Activated CD8-positive, alpha-beta T cell treated with anti-CD3 and anti-CD28 coated beads for 36 hours (primary cell): Measurements from ENCODE around the gene BLM. TPM values are rescaled to one million over a fixed set of nuclear protein-coding genes. Genes with fewer than 3 reads are reported as not detected.

ENCODE experiments used
- ATAC-seq: fragments of 200-7000 bp; cut with Tn5 transposase; one replicate; pipeline ENCODE4 v1.10.0; 2021; ENCODE audit warnings: mild to moderate bottlenecking, moderate library complexity
- CTCF ChIA-PET: fragments of 350-600 bp; sonication (Branson Sonifier 250); formaldehyde crosslinking; loops from one replicate; lab custom pipeline; 2021; ENCODE audit warnings: antibody characterized with exemption; lab: Charles Lee
- POLR2A ChIA-PET: fragments of 350-600 bp; sonication (Branson Sonifier 250); formaldehyde crosslinking; loops from one replicate; lab custom pipeline; 2021; ENCODE audit warnings: antibody characterized with exemption; lab: Charles Lee
- DNase-seq: peaks from one replicate; pipeline ENCODE4 v3.0.0-alpha.2; 2020
- H3K27ac Mint-ChIP-seq: one replicate; pipeline ENCODE4 v1.8.0; 2021; ENCODE audit warnings: mild to moderate bottlenecking, mixed read lengths
- H3K27me3 Mint-ChIP-seq: one replicate; pipeline ENCODE4 v1.8.0; 2021; ENCODE audit warnings: mixed read lengths
- H3K36me3 Mint-ChIP-seq: one replicate; pipeline ENCODE4 v1.8.0; 2021; ENCODE audit warnings: low read depth, mixed read lengths
- H3K4me1 Mint-ChIP-seq: one replicate; pipeline ENCODE4 v1.8.0; 2021; ENCODE audit warnings: low read depth, mixed read lengths
- H3K4me3 Mint-ChIP-seq: one replicate; pipeline ENCODE4 v1.8.0; 2021; ENCODE audit warnings: mild to moderate bottlenecking, moderate library complexity, mixed read lengths
- H3K9me3 Mint-ChIP-seq: one replicate; pipeline ENCODE4 v1.8.0; 2021; ENCODE audit warnings: mixed read lengths
- intact Hi-C: fragments of 100-400 bp; cut with micrococcal nuclease; formaldehyde crosslinking; loops from one replicate; pipeline ENCODE4 v1.10.0; 2022
- total RNA-seq, 2 experiments: library from RNA; stranded (reverse); gene quantifications; one replicate each; pipeline ENCODE4 v1.2.3, GENCODE V29; 2021
- TF ChIP-seq, protein P1 (sequence below): fragments of 200-600 bp; IDR thresholded peaks from one replicate; pipeline ENCODE4 v1.8.0; 2022; ENCODE audit warnings: antibody characterized with exemption, mild to moderate bottlenecking

BLM gene
- total RNA-seq, 2 experiments from 2014 or later: 45.2 to 53.6 TPM

DNA sequence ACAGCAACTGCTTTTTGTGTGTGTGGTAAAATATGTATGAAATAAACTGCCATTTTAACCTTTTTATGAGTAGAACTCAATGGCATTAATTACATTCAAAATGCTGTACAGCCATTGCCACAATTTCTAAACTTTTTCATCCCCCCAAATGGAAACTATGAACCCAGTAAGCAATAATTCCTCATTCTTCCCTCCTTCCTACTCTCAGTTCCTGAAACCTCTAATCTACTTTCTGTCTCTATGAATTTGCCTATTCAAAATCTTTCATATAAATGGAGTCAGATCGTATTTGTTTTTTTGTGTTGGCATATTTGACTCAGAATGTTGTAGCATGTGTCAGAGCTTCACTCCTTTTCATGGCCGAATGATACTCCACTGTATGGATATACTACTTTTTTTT, 5.3 kb upstream of the BLM start:
- H3K36me3 Mint-ChIP-seq: peaks cover 2% of the 10 kb centered on the region
- H3K27ac Mint-ChIP-seq: no peak overlapping the region
- CTCF ChIA-PET: no interaction called here
- no peaks in the 10 kb centered on the region for H3K27me3 Mint-ChIP-seq
- DNase-seq (no peak), ATAC-seq (no peak)
- intact Hi-C loops: no loop called here
- no peak overlapping the region for H3K4me3 Mint-ChIP-seq
- no peaks in the 10 kb centered on the region for H3K9me3 Mint-ChIP-seq
- TF ChIP-seq, protein P1, sequence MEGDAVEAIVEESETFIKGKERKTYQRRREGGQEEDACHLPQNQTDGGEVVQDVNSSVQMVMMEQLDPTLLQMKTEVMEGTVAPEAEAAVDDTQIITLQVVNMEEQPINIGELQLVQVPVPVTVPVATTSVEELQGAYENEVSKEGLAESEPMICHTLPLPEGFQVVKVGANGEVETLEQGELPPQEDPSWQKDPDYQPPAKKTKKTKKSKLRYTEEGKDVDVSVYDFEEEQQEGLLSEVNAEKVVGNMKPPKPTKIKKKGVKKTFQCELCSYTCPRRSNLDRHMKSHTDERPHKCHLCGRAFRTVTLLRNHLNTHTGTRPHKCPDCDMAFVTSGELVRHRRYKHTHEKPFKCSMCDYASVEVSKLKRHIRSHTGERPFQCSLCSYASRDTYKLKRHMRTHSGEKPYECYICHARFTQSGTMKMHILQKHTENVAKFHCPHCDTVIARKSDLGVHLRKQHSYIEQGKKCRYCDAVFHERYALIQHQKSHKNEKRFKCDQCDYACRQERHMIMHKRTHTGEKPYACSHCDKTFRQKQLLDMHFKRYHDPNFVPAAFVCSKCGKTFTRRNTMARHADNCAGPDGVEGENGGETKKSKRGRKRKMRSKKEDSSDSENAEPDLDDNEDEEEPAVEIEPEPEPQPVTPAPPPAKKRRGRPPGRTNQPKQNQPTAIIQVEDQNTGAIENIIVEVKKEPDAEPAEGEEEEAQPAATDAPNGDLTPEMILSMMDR: no peak
- POLR2A ChIA-PET: interaction anchor here (0.7 kb wide), 2 partner anchors 74 to 310 kb away, joined by 3 read pairs; no protein-coding TSS in a partner anchor
- H3K4me1 Mint-ChIP-seq: peaks cover 12% of the 10 kb centered on the region

DNA sequence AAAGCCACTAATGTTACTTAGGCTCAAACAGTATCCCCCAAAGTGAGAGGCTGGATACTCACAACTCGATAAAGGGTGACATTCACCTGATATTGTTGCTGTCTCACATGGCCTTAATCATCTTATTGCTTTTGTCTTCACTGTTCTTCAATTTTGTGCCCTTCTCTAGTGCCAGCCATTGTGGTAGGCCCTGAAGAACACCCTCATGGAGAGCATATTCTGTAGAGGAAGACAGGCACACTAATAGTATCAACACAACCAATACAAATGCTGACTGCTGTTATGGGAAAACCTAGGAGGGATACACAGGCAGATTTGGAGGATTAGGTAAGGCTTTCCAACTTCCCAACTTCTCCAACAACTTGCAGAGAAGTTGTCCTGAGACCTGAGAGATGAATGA, 4.1 kb upstream of the BLM start:
- no peak for ATAC-seq
- Mint-ChIP-seq H3K36me3 (peaks cover 6% of the 10 kb centered on the region), H3K4me1 (peaks cover 13% of the 10 kb centered on the region), H3K27me3 (no peaks in the 10 kb centered on the region), H3K9me3 (no peaks in the 10 kb centered on the region), H3K4me3 (no peak overlapping the region), H3K27ac (no peak overlapping the region)
- no peak for DNase-seq
- intact Hi-C loops: no loop called here
- CTCF ChIA-PET: no interaction called here
- POLR2A ChIA-PET: no interaction called here
- TF ChIP-seq, protein P1: no peak

DNA sequence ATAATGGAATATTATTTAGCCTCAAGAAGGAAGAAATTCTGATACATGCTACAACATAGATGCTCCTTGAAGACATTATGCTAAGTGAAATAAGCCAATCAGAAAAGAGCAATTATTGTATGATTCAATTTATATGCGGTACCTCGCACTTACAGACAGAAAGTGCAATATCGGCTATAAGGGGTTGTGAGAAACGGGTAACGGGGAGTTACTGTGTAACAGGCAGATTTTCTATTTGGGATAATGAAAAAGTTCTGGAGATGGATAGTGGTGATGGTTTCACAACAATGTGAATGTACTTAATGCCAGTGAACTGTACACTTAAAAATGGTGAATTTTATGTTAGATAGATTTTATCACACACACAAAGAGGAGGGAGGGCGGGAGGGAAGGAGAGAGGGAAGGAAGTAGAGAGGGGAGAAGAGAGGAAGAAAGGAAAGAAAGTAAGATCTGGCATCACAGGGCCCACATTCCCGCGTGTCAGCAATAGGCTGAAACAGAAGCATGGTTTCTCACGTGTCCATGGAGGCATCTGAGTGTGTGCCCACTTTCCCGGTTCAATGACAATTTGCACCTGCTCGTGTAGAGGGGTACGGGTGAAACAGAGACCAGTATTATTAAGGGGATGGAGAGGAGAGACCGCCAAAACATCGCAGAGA, 700 bp upstream of the BLM start:
- Mint-ChIP-seq H3K27ac (peak overlapping the region; percentile 96), H3K36me3 (peaks cover 15% of the 10 kb centered on the region), H3K4me3 (peak overlapping the region; percentile 84), H3K9me3 (no peaks in the 10 kb centered on the region), H3K4me1 (peaks cover 22% of the 10 kb centered on the region), H3K27me3 (no peaks in the 10 kb centered on the region)
- intact Hi-C loops: no loop called here
- ATAC-seq (no peak), DNase-seq (no peak)
- TF ChIP-seq, protein P1: no peak
- ChIA-PET CTCF (interaction anchor here (0.6 to 3.1 kb wide), 13 partner anchors 14 to 559 kb away, joined by 3 to 15 read pairs (median 4); partner anchors contain the start of genes FES and UNC45A), POLR2A (interaction anchor here (0.7 to 2.1 kb wide), 21 partner anchors 9 to 218 kb away, joined by 3 to 12 read pairs (median 4); partner anchors contain the start of genes HDDC3, MAN2A2 and UNC45A)

DNA sequence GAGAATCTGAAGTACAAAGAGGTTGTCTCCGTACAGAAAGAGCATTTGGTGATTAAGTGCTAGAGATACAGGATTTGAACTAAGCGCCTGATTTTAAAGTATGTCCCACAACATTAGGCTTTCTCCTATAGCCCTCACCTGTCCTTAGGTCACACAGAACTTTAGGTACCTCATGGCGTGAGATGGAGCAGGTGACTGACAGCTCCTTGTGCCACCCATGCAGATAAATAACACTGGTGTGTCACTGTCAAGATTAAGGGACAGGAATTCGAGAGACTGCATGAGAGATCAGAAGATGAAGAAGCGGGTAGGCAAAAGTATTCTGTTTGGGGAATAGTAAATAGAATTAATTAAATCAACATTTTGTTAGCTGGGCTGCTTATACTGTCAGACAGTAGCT, 1.1 kb downstream of the BLM start:
- Mint-ChIP-seq H3K9me3 (no peaks in the 10 kb centered on the region), H3K27me3 (no peaks in the 10 kb centered on the region), H3K36me3 (peaks cover 15% of the 10 kb centered on the region), H3K27ac (peak overlapping the region; percentile 96), H3K4me3 (peak overlapping the region; percentile 84), H3K4me1 (peaks cover 18% of the 10 kb centered on the region)
- DNase-seq (no peak), ATAC-seq (no peak)
- intact Hi-C loops: no loop called here
- TF ChIP-seq, protein P1: no peak
- POLR2A ChIA-PET: interaction anchor here (0.6 to 2.1 kb wide), 16 partner anchors 9 to 216 kb away, joined by 3 to 12 read pairs (median 4); partner anchors contain the start of genes HDDC3 and MAN2A2
- CTCF ChIA-PET: interaction anchor here (0.8 to 1.9 kb wide), 13 partner anchors 18 to 425 kb away, joined by 3 to 10 read pairs (median 4); partner anchors contain the start of gene UNC45A

DNA sequence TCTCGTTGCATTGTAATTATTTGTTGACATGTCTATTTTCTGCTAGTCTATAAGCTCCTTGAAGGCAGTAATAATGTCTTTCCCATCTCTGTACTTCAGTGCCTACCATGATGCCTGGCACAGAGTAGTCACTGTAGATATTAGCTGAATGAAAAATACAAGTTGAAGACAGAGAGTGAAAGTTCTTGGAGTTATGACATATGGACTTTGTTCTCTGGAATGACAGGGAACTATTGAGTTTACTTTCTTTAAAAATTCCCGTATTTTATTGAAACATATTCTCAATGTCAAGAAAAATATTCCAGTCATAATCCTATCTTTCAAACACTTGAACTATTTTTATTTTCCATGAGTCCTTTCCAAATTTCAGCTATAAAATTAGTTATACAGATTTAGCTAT, 3.0 kb downstream of the BLM start:
- DNase-seq: no peak
- ATAC-seq: no peak
- ChIA-PET CTCF (interaction anchor here (0.8 to 1.4 kb wide), 4 partner anchors 27 to 213 kb away, joined by 3 to 5 read pairs (median 4); partner anchors contain the start of gene HDDC3), POLR2A (interaction anchor here (0.7 to 1.3 kb wide), 3 partner anchors 67 to 183 kb away, joined by 3 to 4 read pairs (median 3); partner anchors contain the start of gene MAN2A2)
- no peak overlapping the region for H3K27ac Mint-ChIP-seq
- H3K36me3 Mint-ChIP-seq: peaks cover 21% of the 10 kb centered on the region
- H3K4me1 Mint-ChIP-seq: peaks cover 18% of the 10 kb centered on the region
- TF ChIP-seq, protein P1: no peak
- intact Hi-C loops: no loop called here
- no peaks in the 10 kb centered on the region for H3K27me3 Mint-ChIP-seq
- no peak overlapping the region for H3K4me3 Mint-ChIP-seq
- H3K9me3 Mint-ChIP-seq: no peaks in the 10 kb centered on the region
